Testis (tissue), 3 donors: ENCODE measurements around the gene RPS26. TPM values are rescaled to one million over a fixed set of nuclear protein-coding genes. Genes with fewer than 3 reads are reported as not detected.
"Not testable (repeated sequence)": the region's sequence is repeated elsewhere in the genome, so short reads cannot be mapped to it uniquely, and the experiment has no call there.

Source experiments
- DNase-seq: peaks from one replicate; pipeline ENCODE4 v3.0.0-alpha.2; 2019
- H3K27ac ChIP-seq, 2 donors: fragments of 200-600 bp; sonication (generic); one replicate each; pipeline ENCODE4 v1.5.1; 2019
- H3K27me3 ChIP-seq: fragments of 200-600 bp; sonication (generic); one replicate; pipeline ENCODE4 v1.5.1; 2019
- H3K36me3 ChIP-seq: fragments of 200-600 bp; sonication (generic); one replicate; pipeline ENCODE4 v1.5.1; 2017; ENCODE audit warnings: low read depth; ENCODE audit errors: missing control alignments
- H3K4me1 ChIP-seq: fragments of 200-600 bp; sonication (generic); one replicate; pipeline ENCODE4 v1.5.1; 2019
- H3K4me3 ChIP-seq, 2 donors: fragments of 200-600 bp; sonication (generic); one replicate each; pipeline ENCODE4 v1.5.1; 2017 to 2019
- H3K9me3 ChIP-seq: fragments of 200-600 bp; sonication (generic); one replicate; pipeline ENCODE4 v1.5.1; 2017
- POLR2A ChIP-seq: fragments of 450-650 bp; IDR thresholded peaks from one replicate; pipeline ENCODE4 v1.6.1; 2017; ENCODE audit warnings: antibody characterized with exemption, mild to moderate bottlenecking, moderate library complexity
- WGBS, 2 donors: methylation state at CpG; one replicate each; pipeline ENCODE4 v1.1.5; 2018; 5-methylcytosine and 5-hydroxymethylcytosine counted together
- intact Hi-C: fragments of 100-400 bp; cut with DNase I; formaldehyde crosslinking; loops from one replicate; pipeline ENCODE4 v1.15.1; 2023; ENCODE audit warnings: low total_unique reads
- polyA plus RNA-seq: library from polyadenylated mRNA; stranded (reverse); fragments of 350-450 nt; fragmentation: Illumina TruSeq; extraction: RNeasy Lipid Tissue Mini Kit (QIAGEN cat#74804); gene quantifications from one replicate; pipeline ENCODE4 v1.2.3, GENCODE V29; 2014; ENCODE audit warnings: low read depth, low replicate concordance; ENCODE audit not compliant: insufficient read depth
- total RNA-seq, 2 donors: library from RNA; depleted of rRNA; stranded (reverse); fragments of >200 nt; gene quantifications; one replicate each; pipeline ENCODE4 v1.2.3, GENCODE V29; 2016
- TF ChIP-seq, protein P1 (sequence below), 3 experiments: fragments of 450-650 bp in 2 of 3; fragments of 200-600 bp in 1 of 3; sonication (generic) in 1 of 3; IDR thresholded peaks; one replicate each; pipeline ENCODE4 v1.5.1; 2016 to 2019; ENCODE audit warnings: antibody characterized with exemption in 3 of 3, mild to moderate bottlenecking in 2 of 3, moderate library complexity in 1 of 3

The RPS26 gene
- total and polyA plus RNA-seq, 3 donors from 2014 or later = 197 to 568 (median 395) TPM

DNA sequence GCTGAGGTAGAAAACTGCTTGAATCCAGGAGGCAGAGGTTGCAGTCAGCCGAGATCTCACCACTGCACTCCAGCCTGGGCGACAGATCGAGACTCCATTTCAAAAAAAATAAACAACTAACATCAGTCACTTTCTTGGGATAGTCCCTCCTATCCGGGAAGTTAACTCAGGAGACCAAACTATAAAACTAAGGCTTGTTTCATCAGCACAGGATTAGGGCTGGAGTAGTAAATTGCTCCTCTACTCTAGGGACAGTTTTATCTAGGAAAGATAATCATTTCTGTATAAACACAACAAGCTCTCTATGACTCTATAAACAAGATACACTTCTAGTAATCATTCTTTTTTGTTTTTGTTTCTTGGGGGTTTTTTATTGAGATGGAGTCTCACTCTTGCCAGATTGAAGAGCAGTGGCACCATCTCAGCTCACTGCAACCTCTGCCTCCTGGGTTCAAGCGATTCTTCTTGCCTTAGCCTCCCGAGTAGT lies 11.7 kb downstream of the RPS26 start:
- no peaks in the 10 kb centered on the region for H3K9me3 ChIP-seq
- H3K27ac ChIP-seq = no peak overlapping the region
- TF ChIP-seq POLR2A = no peak
- TF ChIP-seq, protein P1, sequence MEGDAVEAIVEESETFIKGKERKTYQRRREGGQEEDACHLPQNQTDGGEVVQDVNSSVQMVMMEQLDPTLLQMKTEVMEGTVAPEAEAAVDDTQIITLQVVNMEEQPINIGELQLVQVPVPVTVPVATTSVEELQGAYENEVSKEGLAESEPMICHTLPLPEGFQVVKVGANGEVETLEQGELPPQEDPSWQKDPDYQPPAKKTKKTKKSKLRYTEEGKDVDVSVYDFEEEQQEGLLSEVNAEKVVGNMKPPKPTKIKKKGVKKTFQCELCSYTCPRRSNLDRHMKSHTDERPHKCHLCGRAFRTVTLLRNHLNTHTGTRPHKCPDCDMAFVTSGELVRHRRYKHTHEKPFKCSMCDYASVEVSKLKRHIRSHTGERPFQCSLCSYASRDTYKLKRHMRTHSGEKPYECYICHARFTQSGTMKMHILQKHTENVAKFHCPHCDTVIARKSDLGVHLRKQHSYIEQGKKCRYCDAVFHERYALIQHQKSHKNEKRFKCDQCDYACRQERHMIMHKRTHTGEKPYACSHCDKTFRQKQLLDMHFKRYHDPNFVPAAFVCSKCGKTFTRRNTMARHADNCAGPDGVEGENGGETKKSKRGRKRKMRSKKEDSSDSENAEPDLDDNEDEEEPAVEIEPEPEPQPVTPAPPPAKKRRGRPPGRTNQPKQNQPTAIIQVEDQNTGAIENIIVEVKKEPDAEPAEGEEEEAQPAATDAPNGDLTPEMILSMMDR (IDR thresholded peaks at IDR 0.05) = no peak
- no peaks in the 10 kb centered on the region for H3K27me3 ChIP-seq
- no peak for DNase-seq
- no peak overlapping the region for H3K4me3 ChIP-seq
- no peaks in the 10 kb centered on the region for H3K4me1 ChIP-seq
- intact Hi-C loops = no loop called here
- 86 to 88% methylated on average over 6 of the region's 6 CpGs for WGBS, 2 donors
- no peaks in the 10 kb centered on the region for H3K36me3 ChIP-seq

DNA sequence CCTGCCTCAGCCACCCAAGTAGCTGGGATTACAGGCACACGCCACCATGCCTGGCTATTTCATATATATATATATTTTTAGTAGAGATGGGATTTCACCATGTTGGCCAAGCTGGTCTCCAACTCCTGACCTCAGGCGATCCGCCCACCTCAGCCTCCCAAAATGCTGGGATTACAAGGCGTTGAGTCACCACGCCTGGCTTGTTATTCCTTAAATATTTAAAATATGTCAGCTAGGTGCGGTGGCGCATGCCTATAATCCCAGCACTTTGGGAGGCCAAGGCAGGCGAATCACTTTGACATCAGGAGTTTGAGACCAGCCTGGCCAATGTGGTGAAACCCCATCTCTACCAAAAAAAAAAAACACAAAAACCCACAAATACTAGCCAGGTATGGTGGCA lies 18.2 kb downstream of the RPS26 start:
- H3K36me3 ChIP-seq, DNase-seq, H3K27ac ChIP-seq, H3K4me3 ChIP-seq, H3K4me1 ChIP-seq, H3K27me3 ChIP-seq, intact Hi-C loops, H3K9me3 ChIP-seq: not testable (repeated sequence)
- WGBS, 2 donors = 91 to 94% methylated on average over 8 of the region's 8 CpGs

DNA sequence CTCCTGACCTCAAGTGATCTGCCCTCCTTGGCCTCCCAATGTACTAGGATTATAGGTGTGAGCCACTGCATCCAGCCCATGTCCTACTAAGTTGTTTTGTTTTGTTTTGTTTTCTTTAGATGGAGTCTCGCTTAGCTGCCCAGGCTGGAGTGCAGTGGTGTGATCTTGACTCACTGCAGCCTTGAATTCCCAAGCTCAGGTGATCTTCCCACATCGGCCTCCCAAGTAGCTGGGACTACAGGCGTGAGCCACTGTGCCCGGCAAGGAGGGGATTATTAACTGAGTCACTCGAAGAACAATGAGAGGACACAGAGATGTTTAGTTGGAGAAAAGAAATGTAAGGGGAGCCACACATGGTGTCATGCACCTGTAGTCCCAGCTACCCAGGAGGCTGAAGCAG lies 20.3 kb downstream of the RPS26 start:
- intact Hi-C loops = no loop called here
- TF ChIP-seq POLR2A = no peak
- TF ChIP-seq, protein P1 (IDR thresholded peaks at IDR 0.05) = no peak
- WGBS, 2 donors = 73 to 75% methylated on average over 5 of the region's 5 CpGs
- Histone ChIP-seq H3K4me3 (no peak overlapping the region), H3K9me3 (no peaks in the 10 kb centered on the region), H3K36me3 (no peaks in the 10 kb centered on the region), H3K4me1 (no peaks in the 10 kb centered on the region), H3K27ac (no peak overlapping the region), H3K27me3 (no peaks in the 10 kb centered on the region)
- no peak for DNase-seq

DNA sequence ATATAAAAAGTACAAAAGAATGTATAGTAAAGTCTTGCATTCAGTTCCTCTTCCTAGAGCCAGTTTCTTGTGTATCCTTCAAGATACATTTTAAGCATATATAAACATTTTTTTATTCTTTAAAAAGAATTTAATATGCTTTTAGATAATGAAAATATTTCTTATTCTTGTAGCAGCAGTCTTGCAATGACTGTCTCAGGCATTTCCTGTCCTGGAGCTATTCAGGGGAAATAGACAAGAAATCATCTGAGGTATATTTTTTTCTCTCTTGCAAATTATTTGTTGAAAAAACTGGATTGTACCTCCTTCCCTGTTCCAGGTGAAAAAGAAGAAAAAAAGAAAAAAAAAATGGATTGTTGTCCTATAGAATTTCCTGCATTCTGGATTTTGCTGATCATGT lies 21.3 kb downstream of the RPS26 start:
- H3K27ac ChIP-seq = no peak overlapping the region
- no peaks in the 10 kb centered on the region for H3K27me3 ChIP-seq
- H3K9me3 ChIP-seq = no peaks in the 10 kb centered on the region
- H3K4me3 ChIP-seq = no peak overlapping the region
- no peak for DNase-seq
- intact Hi-C loops = no loop called here
- TF ChIP-seq POLR2A = no peak
- no peaks in the 10 kb centered on the region for H3K4me1 ChIP-seq
- H3K36me3 ChIP-seq = no peaks in the 10 kb centered on the region

DNA sequence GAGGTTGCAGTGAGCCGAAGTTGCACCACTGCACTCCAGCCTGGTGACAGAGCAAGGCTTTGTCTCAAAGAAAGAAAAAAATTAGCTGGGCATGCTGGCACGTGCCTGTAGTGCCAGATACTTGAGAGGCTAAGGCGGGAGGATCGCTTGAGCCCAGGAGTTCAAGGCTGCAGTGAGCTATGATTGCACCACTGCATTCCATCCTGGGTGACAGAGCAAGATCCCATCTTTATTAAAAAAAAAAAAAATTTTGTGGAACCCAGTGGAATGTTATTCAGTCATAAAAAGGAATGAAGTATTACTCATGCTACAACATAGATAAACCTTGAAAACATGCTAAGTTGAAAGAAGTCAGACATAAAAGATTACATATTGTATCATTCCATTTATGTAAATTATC lies 29.9 kb downstream of the RPS26 start:
- 52 to 76% methylated on average over 4 of the region's 4 CpGs for WGBS, 2 donors

DNA sequence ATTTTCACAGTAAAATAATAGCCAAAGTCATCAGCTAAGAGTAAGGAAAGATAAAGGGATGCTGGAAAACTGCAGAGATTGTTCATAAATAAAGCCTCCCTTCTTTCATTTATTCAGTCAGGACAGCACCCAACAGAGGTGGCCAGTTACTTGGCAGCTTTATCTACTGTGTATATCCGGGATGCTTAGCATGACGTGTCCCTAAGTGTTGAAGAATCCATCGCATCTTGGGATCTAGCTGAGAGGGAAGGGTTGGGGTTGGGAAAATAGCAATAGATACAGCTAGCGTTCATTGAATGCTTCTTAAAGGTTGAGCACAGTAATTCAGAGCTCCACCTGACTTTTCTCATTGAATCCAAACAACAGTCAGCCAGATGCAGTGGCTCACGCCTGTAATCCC lies 32.7 kb downstream of the RPS26 start:
- H3K27ac ChIP-seq = no peak overlapping the region

More for the DNA sequence above, 29.9 kb downstream of the RPS26 start:
- Histone ChIP-seq H3K27ac (no peak overlapping the region), H3K27me3 (no peaks in the 10 kb centered on the region), H3K4me3 (no peak overlapping the region), H3K36me3 (no peaks in the 10 kb centered on the region), H3K4me1 (no peaks in the 10 kb centered on the region), H3K9me3 (no peaks in the 10 kb centered on the region)
- no peak for DNase-seq
- intact Hi-C loops = no loop called here
- TF ChIP-seq, protein P1 (IDR thresholded peaks at IDR 0.05) = no peak
- TF ChIP-seq POLR2A = no peak

DNA sequence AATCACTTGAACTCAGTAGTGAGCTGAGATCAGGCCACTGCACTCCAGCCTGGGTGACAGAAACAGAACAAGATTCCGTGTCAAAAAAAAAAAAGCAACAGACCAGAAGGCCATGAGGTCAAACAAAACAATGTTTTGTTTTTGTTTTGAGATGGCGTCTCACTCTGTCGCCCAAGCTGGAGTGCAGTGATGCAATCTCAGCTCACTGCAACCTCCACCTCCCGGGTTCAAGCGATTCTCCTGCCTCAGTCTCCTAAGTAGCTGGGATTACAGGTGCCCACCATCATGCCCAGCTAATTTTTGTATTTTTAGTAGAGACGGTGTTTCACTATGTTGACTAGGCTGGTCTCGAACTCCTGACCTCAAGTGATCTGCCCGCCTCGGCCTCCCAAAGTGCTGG lies 36.2 kb downstream of the RPS26 start:
- H3K27me3 ChIP-seq, intact Hi-C loops, H3K9me3 ChIP-seq, H3K27ac ChIP-seq, DNase-seq, H3K36me3 ChIP-seq, H3K4me3 ChIP-seq, H3K4me1 ChIP-seq: not testable (repeated sequence)
- 90 to 91% methylated on average over 9 of the region's 9 CpGs for WGBS, 2 donors

More for the DNA sequence above, 32.7 kb downstream of the RPS26 start:
- intact Hi-C loops = no loop called here
- Histone ChIP-seq H3K27me3 (no peaks in the 10 kb centered on the region), H3K9me3 (no peaks in the 10 kb centered on the region), H3K4me3 (no peak overlapping the region), H3K36me3 (no peaks in the 10 kb centered on the region), H3K4me1 (no peaks in the 10 kb centered on the region)
- TF ChIP-seq, protein P1 (IDR thresholded peaks at IDR 0.05) = no peak
- TF ChIP-seq POLR2A = no peak
- no peak for DNase-seq
- 86 to 89% methylated on average over 5 of the region's 5 CpGs for WGBS, 2 donors
